HG03354 (cell line): ENCODE results near the gene AK5.
"Not testable (repeated sequence)": the region's sequence is repeated elsewhere in the genome, so short reads cannot be mapped to it uniquely, and the experiment has no call there.

ENCODE experiments used
- ATAC-seq: cut with Tn5 transposase; IDR thresholded peaks from one replicate; pipeline ENCODE4 v1.9.1; 2021; ENCODE audit warnings: mild to moderate bottlenecking; ENCODE audit not compliant: unreplicated experiment, poor library complexity, severe bottlenecking

The AK5 gene

GRCh38 chr1:77388661-77389060, 106.8 kb downstream of the AK5 start:
- ATAC-seq, result no peak

GRCh38 chr1:77392486-77392885, 110.7 kb downstream of the AK5 start:
- ATAC-seq, result no peak

GRCh38 chr1:77394166-77394565, 112.3 kb downstream of the AK5 start:
- ATAC-seq, result no peak

GRCh38 chr1:77395051-77395450, 113.2 kb downstream of the AK5 start:
- no peak for ATAC-seq

- no peak for ATAC-seq
Observed at GRCh38 chr1:77398152-77398551, 116.3 kb downstream of the AK5 start.

GRCh38 chr1:77399250-77400086, 117.6 kb downstream of the AK5 start:
- ATAC-seq, result no peak

- ATAC-seq, result no peak
Observed at GRCh38 chr1:77400781-77401180, 119.0 kb downstream of the AK5 start.

- no peak for ATAC-seq
Observed at GRCh38 chr1:77401384-77401783, 119.6 kb downstream of the AK5 start.

GRCh38 chr1:77405186-77405585, 123.4 kb downstream of the AK5 start:
- no peak for ATAC-seq

- no peak for ATAC-seq
Observed at GRCh38 chr1:77406661-77407060, 124.8 kb downstream of the AK5 start.

GRCh38 chr1:77407738-77408375, 126.0 kb downstream of the AK5 start:
- ATAC-seq, result no peak

GRCh38 chr1:77408933-77409332, 127.1 kb downstream of the AK5 start:
- not testable (repeated sequence) for ATAC-seq

- no peak for ATAC-seq
Observed at GRCh38 chr1:77412069-77412819, 130.4 kb downstream of the AK5 start.

GRCh38 chr1:77412820-77413530, 131.2 kb downstream of the AK5 start:
- peak; percentile 59 for ATAC-seq

- ATAC-seq, result peak; percentile 87
Observed at GRCh38 chr1:77413541-77414335, 131.9 kb downstream of the AK5 start.

- ATAC-seq, result no peak
Observed at GRCh38 chr1:77415579-77415978, 133.8 kb downstream of the AK5 start.

GRCh38 chr1:77416692-77417450, 135.1 kb downstream of the AK5 start:
- no peak for ATAC-seq

GRCh38 chr1:77418055-77418454, 136.2 kb downstream of the AK5 start:
- ATAC-seq, result not testable (repeated sequence)
